Activated naive CD4-positive, alpha-beta T cell treated with anti-CD3 and anti-CD28 coated beads, Interleukin-2, amount 50 U/mL, for 24 hours (primary cell): ENCODE results near the gene GTSE1.
"Not testable (repeated sequence)": the region's sequence is repeated elsewhere in the genome, so short reads cannot be mapped to it uniquely, and the experiment has no call there.

ENCODE experiments used
- H3K27ac Mint-ChIP-seq: one replicate; pipeline ENCODE4 v1.8.0; 2021; ENCODE audit warnings: mild to moderate bottlenecking, mixed read lengths
- H3K27me3 Mint-ChIP-seq: one replicate; pipeline ENCODE4 v1.8.0; 2021; ENCODE audit warnings: mixed read lengths
- H3K36me3 Mint-ChIP-seq: one replicate; pipeline ENCODE4 v1.8.0; 2021; ENCODE audit warnings: mixed read lengths
- H3K4me1 Mint-ChIP-seq: one replicate; pipeline ENCODE4 v1.8.0; 2021; ENCODE audit warnings: mixed read lengths
- H3K4me3 Mint-ChIP-seq: one replicate; pipeline ENCODE4 v1.8.0; 2021; ENCODE audit warnings: mild to moderate bottlenecking, mixed read lengths
- H3K9me3 Mint-ChIP-seq: one replicate; pipeline ENCODE4 v1.8.0; 2021; ENCODE audit warnings: mixed read lengths

The GTSE1 gene

GRCh38 chr22:46300491-46300890, 3.8 kb downstream of the GTSE1 start:
- peaks cover 15% of the 10 kb centered on the region for H3K4me1 Mint-ChIP-seq
- no peaks in the 10 kb centered on the region for H3K36me3 Mint-ChIP-seq
- H3K27ac Mint-ChIP-seq, result no peak overlapping the region
- no peak overlapping the region for H3K4me3 Mint-ChIP-seq
- no peaks in the 10 kb centered on the region for H3K9me3 Mint-ChIP-seq
- H3K27me3 Mint-ChIP-seq, result peaks cover 2% of the 10 kb centered on the region

- Mint-ChIP-seq H3K36me3 (no peaks in the 10 kb centered on the region), H3K27ac (no peak overlapping the region), H3K4me1 (no peaks in the 10 kb centered on the region), H3K4me3 (no peak overlapping the region), H3K9me3 (no peaks in the 10 kb centered on the region), H3K27me3 (peaks cover 2% of the 10 kb centered on the region)
Observed at GRCh38 chr22:46303347-46303965, 6.8 kb downstream of the GTSE1 start.

GRCh38 chr22:46308283-46308988, 11.8 kb downstream of the GTSE1 start:
- Mint-ChIP-seq H3K27me3 (no peaks in the 10 kb centered on the region), H3K9me3 (no peaks in the 10 kb centered on the region), H3K4me1 (no peaks in the 10 kb centered on the region), H3K36me3 (no peaks in the 10 kb centered on the region), H3K27ac (no peak overlapping the region), H3K4me3 (no peak overlapping the region)

DNA sequence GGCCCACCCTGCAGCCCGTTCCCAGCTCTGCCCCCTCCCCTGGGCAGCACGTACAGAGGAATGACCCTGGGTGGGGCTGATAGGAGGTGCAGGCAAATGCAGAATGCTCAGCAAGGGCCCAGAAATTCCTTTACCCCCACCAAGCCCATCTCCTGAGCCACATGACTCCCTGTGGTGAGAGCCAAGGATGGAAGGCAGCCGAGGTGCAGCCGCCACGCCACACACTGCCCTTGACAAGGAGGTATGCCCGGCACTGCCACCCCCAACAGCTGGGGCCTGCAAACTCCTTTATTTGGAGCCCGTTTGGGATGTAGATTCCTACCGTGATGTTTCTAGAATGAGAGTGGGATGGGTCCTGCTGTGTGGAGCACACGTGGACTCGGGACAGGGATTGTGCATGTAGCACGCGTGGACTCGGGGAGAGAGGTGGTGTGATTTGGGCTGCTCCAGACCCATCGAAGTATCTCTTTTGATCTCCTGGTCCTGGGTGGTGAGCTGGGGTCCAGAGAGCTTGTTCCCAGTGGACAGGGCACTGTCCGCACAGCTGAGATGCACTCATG, 12.9 kb downstream of the GTSE1 start:
- Mint-ChIP-seq H3K9me3 (no peaks in the 10 kb centered on the region), H3K27me3 (no peaks in the 10 kb centered on the region), H3K36me3 (no peaks in the 10 kb centered on the region), H3K4me1 (no peaks in the 10 kb centered on the region), H3K4me3 (no peak overlapping the region), H3K27ac (no peak overlapping the region)

DNA sequence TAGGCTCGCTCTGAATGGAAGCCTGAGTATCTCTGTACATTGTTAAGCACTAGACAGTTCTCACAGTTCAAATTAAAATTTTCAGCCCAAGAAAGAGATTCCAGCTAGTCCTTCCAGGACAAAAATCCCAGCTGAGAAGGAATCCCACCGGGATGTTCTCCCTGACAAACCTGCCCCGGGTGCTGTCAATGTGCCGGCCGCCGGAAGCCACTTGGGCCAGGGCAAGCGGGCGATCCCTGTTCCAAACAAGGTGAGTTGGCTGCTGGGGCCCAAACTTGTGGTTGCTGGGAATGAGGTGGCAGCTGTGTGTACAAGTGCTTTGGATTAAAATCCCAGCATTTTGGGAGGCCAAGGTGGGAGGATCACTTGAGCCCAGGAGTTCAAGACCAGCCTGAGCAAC, 15.4 kb downstream of the GTSE1 start:
- Mint-ChIP-seq H3K27me3 (no peaks in the 10 kb centered on the region), H3K9me3 (no peaks in the 10 kb centered on the region), H3K4me1 (no peaks in the 10 kb centered on the region), H3K27ac (no peak overlapping the region), H3K36me3 (no peaks in the 10 kb centered on the region), H3K4me3 (no peak overlapping the region)

DNA sequence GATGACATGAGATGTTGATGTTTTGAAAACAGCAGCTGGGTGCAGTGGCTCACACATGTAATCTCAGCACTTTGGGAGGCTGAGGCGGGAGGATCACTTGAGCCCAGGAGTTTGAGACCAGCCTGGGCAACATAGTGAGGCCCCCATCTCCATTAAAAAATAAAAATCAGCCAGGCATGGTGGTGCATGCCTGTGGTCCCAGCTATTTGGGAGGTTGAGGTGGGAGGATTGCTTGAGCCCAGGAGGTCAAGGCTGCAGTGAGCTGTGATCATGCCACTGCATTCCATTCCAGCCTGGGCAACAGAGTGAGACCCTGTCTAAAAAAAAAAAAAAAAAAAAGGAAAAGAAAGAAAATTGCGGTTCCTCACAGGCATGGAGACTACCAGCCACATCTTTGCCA, 16.2 kb downstream of the GTSE1 start:
- not testable (repeated sequence) for H3K27ac Mint-ChIP-seq, H3K27me3 Mint-ChIP-seq, H3K36me3 Mint-ChIP-seq

GRCh38 chr22:46315976-46316375, 19.3 kb downstream of the GTSE1 start:
- no peaks in the 10 kb centered on the region for H3K4me1 Mint-ChIP-seq
- H3K9me3 Mint-ChIP-seq, result no peaks in the 10 kb centered on the region
- no peak overlapping the region for H3K27ac Mint-ChIP-seq
- H3K27me3 Mint-ChIP-seq, result no peaks in the 10 kb centered on the region
- no peak overlapping the region for H3K4me3 Mint-ChIP-seq
- H3K36me3 Mint-ChIP-seq, result no peaks in the 10 kb centered on the region

More for the DNA sequence above, 16.2 kb downstream of the GTSE1 start:
- H3K4me1 Mint-ChIP-seq, H3K9me3 Mint-ChIP-seq, H3K4me3 Mint-ChIP-seq: not testable (repeated sequence)

DNA sequence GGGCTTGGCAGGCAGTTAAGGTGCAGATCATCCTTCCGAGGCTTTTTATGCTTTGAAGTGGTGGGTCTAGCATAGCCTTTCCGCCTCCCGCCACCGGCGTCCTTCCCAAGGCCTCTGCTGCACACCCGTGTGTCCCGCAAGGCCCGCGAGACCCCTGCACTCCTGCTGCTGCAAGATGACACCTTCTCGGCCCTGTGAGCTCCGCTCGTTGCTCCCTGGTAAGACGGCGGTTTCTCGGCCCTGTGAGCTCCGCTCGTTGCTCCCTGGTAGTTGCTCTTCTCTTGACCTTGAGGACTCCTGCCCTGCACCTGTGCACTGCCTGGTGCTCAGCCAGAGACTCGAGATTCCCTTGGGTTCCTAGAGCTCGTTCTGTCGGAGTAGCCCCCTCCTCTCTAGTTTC, 21.0 kb downstream of the GTSE1 start:
- Mint-ChIP-seq H3K4me1 (no peaks in the 10 kb centered on the region), H3K27me3 (no peaks in the 10 kb centered on the region), H3K4me3 (no peak overlapping the region), H3K9me3 (no peaks in the 10 kb centered on the region), H3K36me3 (no peaks in the 10 kb centered on the region), H3K27ac (no peak overlapping the region)

DNA sequence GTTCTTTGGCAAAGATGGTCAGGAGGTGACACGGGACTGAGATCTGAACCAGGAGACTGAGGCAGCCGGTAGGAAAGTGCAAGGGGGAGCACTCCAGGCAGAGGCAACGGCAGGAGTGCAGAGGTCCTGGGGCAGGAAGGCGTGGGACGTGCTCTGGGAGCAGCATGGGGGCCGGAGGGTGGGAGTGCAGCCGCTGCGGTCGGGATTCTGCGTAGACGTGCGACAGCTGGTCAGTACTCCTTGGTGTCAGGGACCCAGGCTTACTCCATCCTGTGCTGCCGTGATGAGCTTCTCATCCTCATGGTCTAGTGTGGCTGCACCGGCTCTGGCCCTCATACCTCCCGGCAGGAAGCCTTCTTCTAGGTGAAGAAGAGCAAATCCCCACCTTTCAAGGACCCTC, 21.9 kb downstream of the GTSE1 start:
- Mint-ChIP-seq H3K27me3 (no peaks in the 10 kb centered on the region), H3K36me3 (no peaks in the 10 kb centered on the region), H3K27ac (no peak overlapping the region), H3K4me1 (no peaks in the 10 kb centered on the region), H3K9me3 (no peaks in the 10 kb centered on the region), H3K4me3 (no peak overlapping the region)

DNA sequence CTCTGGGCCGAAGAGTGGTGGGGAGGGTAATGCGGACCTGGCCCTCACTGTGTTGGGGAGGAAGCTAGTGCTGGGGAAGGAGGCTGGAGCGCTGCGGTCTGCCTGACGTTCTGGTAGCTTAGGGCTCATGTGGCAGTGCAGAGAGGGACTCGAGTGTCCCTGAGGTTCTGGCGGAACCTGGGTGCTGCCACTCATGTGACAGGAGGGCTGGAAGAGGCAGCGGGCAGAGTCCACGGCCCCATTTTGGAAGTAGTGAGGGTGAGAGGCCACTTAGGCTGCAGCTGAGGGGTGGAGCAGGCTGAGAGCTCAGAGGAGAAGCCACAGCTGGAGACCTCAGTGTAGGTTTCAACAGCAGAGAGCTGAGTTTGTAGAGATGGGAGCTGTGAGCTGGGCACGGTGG, 22.6 kb downstream of the GTSE1 start:
- no peaks in the 10 kb centered on the region for H3K4me1 Mint-ChIP-seq
- H3K9me3 Mint-ChIP-seq, result no peaks in the 10 kb centered on the region
- no peak overlapping the region for H3K27ac Mint-ChIP-seq
- H3K27me3 Mint-ChIP-seq, result no peaks in the 10 kb centered on the region
- no peaks in the 10 kb centered on the region for H3K36me3 Mint-ChIP-seq
- no peak overlapping the region for H3K4me3 Mint-ChIP-seq

GRCh38 chr22:46320166-46320710, 23.6 kb downstream of the GTSE1 start:
- H3K9me3 Mint-ChIP-seq, result no peaks in the 10 kb centered on the region
- H3K27ac Mint-ChIP-seq, result no peak overlapping the region
- no peak overlapping the region for H3K4me3 Mint-ChIP-seq
- H3K36me3 Mint-ChIP-seq, result no peaks in the 10 kb centered on the region
- no peaks in the 10 kb centered on the region for H3K27me3 Mint-ChIP-seq
- H3K4me1 Mint-ChIP-seq, result no peaks in the 10 kb centered on the region

DNA sequence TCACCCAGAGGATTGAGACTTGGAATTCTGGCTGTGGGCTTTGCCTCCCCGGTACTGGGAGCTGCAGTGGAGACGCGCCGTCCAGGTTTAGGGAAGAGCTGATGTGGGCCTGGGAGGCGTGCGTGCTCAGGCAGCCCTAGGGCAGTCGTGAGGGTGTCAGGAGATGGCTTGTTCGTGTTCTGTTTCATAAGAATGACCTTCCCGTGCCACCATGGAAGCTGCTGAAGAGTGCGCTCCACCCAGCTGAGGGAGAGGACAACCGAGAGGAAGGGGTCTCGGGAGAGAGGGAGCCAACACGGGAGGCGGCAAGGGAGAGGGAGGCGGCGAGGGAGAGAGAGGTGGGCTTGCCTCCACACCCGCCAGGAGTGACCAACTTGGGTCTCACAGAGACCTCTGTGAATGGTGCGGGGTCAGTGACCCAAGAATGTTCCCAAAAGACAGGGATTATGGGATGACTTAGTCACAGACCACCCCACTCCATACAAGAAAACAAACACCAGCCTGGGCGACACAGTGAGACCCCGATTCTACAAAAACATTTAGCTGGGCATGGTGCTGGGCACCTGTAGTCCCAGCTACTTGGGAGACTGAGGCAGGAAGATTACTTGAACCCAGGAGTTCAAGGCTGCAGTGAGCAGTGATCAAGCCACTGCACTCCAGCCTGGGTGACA, 24.2 kb downstream of the GTSE1 start:
- H3K9me3 Mint-ChIP-seq, result no peaks in the 10 kb centered on the region
- no peaks in the 10 kb centered on the region for H3K27me3 Mint-ChIP-seq
- H3K36me3 Mint-ChIP-seq, result no peaks in the 10 kb centered on the region
- H3K27ac Mint-ChIP-seq, result no peak overlapping the region
- H3K4me1 Mint-ChIP-seq, result no peaks in the 10 kb centered on the region
- no peak overlapping the region for H3K4me3 Mint-ChIP-seq

- Mint-ChIP-seq H3K4me3 (no peak overlapping the region), H3K4me1 (no peaks in the 10 kb centered on the region), H3K9me3 (no peaks in the 10 kb centered on the region), H3K36me3 (no peaks in the 10 kb centered on the region), H3K27ac (no peak overlapping the region), H3K27me3 (no peaks in the 10 kb centered on the region)
Observed at GRCh38 chr22:46322711-46323110, 26.0 kb downstream of the GTSE1 start.

DNA sequence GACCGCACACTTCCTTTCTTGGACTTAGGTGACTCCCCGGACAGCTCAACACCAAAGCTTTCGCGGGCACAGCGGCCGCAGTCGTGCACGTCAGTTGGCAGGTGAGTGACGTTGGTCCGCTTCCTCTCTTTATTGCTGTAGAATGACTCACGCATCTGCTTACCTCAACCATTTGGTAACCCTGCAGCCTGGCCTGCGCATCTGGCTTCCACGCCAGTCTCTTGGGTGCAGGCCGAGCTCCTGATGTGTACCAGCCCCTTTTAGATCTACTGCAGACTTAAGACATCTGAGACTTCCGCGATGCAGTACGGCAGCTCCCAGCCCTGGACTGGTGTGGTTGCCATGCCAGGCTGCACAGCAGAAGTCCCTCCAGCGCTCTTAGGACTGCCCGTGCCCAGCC, 26.5 kb downstream of the GTSE1 start:
- Mint-ChIP-seq H3K4me1 (no peaks in the 10 kb centered on the region), H3K36me3 (no peaks in the 10 kb centered on the region), H3K27ac (no peak overlapping the region), H3K9me3 (no peaks in the 10 kb centered on the region), H3K27me3 (no peaks in the 10 kb centered on the region), H3K4me3 (no peak overlapping the region)

DNA sequence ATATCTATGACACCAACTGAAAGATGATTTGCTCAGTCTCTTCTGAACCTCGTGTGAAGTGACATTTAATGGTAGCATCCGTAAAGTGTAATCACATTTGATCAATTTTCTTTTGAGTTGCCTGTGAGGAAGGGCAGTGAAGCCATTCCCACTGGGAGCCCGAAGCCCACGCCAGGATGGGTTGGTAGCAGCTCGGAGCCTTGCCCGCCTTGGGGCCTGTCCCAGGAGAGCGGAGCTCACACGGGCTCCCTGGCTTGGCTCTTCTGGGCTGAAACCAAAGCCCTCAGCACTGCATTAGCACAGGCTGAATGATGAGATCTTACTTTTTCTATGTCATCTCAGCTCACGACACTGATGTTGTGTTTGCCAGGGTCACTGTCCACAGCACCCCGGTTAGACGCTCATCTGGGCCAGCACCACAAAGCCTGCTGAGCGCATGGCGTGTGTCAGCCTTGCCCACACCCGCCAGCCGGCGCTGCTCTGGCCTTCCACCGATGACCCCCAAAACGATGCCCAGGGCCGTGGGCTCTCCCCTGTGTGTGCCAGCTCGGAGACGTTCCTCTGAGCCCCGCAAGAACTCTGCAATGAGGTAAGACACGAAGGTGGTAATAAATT, 29.5 kb downstream of the GTSE1 start:
- H3K36me3 Mint-ChIP-seq, result no peaks in the 10 kb centered on the region
- no peak overlapping the region for H3K27ac Mint-ChIP-seq
- no peaks in the 10 kb centered on the region for H3K4me1 Mint-ChIP-seq
- H3K4me3 Mint-ChIP-seq, result no peak overlapping the region
- no peaks in the 10 kb centered on the region for H3K9me3 Mint-ChIP-seq
- no peaks in the 10 kb centered on the region for H3K27me3 Mint-ChIP-seq
